NCI-H526 (cell line): ENCODE data around the gene P2RX2.
A peak's percentile ranks its signal among the peaks of the same experiment; 100 is the strongest.
"Not testable (repeated sequence)": the region's sequence is repeated elsewhere in the genome, so short reads cannot be mapped to it uniquely, and the experiment has no call there.

Experiments used
- DNase-seq, 2 experiments: peaks; one replicate each; lab custom pipeline; 2025; lab: John Stamatoyannopoulos, UW

The P2RX2 gene

GRCh38 chr12:132583736-132584135 is 34.8 kb upstream of the P2RX2 start:
- no peak for DNase-seq

- no peak for DNase-seq
Measured at GRCh38 chr12:132584429-132584828, 34.1 kb upstream of the P2RX2 start.

- no peak for DNase-seq
Measured at GRCh38 chr12:132585177-132585576, 33.4 kb upstream of the P2RX2 start.

- no peak for DNase-seq
Measured at GRCh38 chr12:132586929-132587328, 31.6 kb upstream of the P2RX2 start.

- DNase-seq: no peak
Measured at GRCh38 chr12:132587781-132588180, 30.8 kb upstream of the P2RX2 start.

GRCh38 chr12:132588319-132588718 is 30.3 kb upstream of the P2RX2 start:
- DNase-seq: no peak

- DNase-seq: no peak
Measured at GRCh38 chr12:132588821-132589669, 29.5 kb upstream of the P2RX2 start.

GRCh38 chr12:132591107-132591935 is 27.3 kb upstream of the P2RX2 start:
- no peak for DNase-seq

GRCh38 chr12:132592282-132592970 is 26.1 kb upstream of the P2RX2 start:
- DNase-seq: no peak

GRCh38 chr12:132593071-132593470 is 25.5 kb upstream of the P2RX2 start:
- DNase-seq: no peak

- peak in 1 of 2 experiments; percentile 58 for DNase-seq
Measured at GRCh38 chr12:132593521-132593920, 25.1 kb upstream of the P2RX2 start.

- peak; percentile 97 to 99 for DNase-seq
Measured at GRCh38 chr12:132593938-132594358, 24.6 kb upstream of the P2RX2 start.

- DNase-seq: no peak
Measured at GRCh38 chr12:132595183-132595582, 23.4 kb upstream of the P2RX2 start.

GRCh38 chr12:132596016-132596415 is 22.6 kb upstream of the P2RX2 start:
- no peak for DNase-seq

- DNase-seq: peak in 1 of 2 experiments; percentile 75
Measured at GRCh38 chr12:132597333-132598316, 21.0 kb upstream of the P2RX2 start.

GRCh38 chr12:132599502-132599901 is 19.1 kb upstream of the P2RX2 start:
- not testable (repeated sequence) for DNase-seq

GRCh38 chr12:132600048-132601032 is 18.2 kb upstream of the P2RX2 start:
- DNase-seq: peak; percentile 52 to 88

GRCh38 chr12:132601171-132601883 is 17.2 kb upstream of the P2RX2 start:
- DNase-seq: peak in 1 of 2 experiments; percentile 34

GRCh38 chr12:132602572-132603239 is 15.9 kb upstream of the P2RX2 start:
- DNase-seq: peak in 1 of 2 experiments; percentile 73
